Endodermal cell (in vitro differentiated cells): ENCODE results near the gene CRIP2. TPM values are rescaled to one million over a fixed set of nuclear protein-coding genes. Genes with fewer than 3 reads are reported as not detected.

Experiments
- DNase-seq: peaks from one replicate; pipeline ENCODE4 v3.0.0-alpha.2; 2017
- H3K27ac ChIP-seq: 2 replicates; pipeline ENCODE4 v1.5.1; 2013; ENCODE audit warnings: mild to moderate bottlenecking, low read depth, low read length, moderate library complexity
- H3K27me3 ChIP-seq: 2 replicates; pipeline ENCODE4 v1.6.1; 2013; ENCODE audit warnings: mild to moderate bottlenecking, low read length, moderate library complexity; ENCODE audit not compliant: insufficient read depth, control insufficient read depth, poor library complexity, severe bottlenecking
- H3K36me3 ChIP-seq: 2 replicates; pipeline ENCODE4 v1.7.0; 2013; ENCODE audit warnings: mild to moderate bottlenecking, low read length, moderate library complexity; ENCODE audit not compliant: control insufficient read depth, insufficient read depth
- H3K4me1 ChIP-seq: one replicate; pipeline ENCODE4 v1.7.0; 2013; ENCODE audit warnings: low read length; ENCODE audit not compliant: control insufficient read depth, insufficient read depth
- H3K4me3 ChIP-seq: 2 replicates; pipeline ENCODE4 v1.5.1; 2013; ENCODE audit warnings: mild to moderate bottlenecking, low read length, moderate library complexity
- H3K9ac ChIP-seq: 2 replicates; pipeline ENCODE4 v1.6.1; 2013; ENCODE audit warnings: mild to moderate bottlenecking, low read length, moderate library complexity; ENCODE audit not compliant: poor library complexity, severe bottlenecking; ENCODE audit errors: extremely low read depth
- H3K9me3 ChIP-seq: 2 replicates; pipeline ENCODE4 v1.6.1; 2013; ENCODE audit warnings: mild to moderate bottlenecking, low read length, moderate library complexity; ENCODE audit not compliant: control insufficient read depth
- H3K27ac Mint-ChIP-seq: 2 replicates; pipeline ENCODE4 v1.8.0; 2020; ENCODE audit warnings: mixed read lengths
- H3K27me3 Mint-ChIP-seq: 2 replicates; pipeline ENCODE4 v1.8.0; 2021; ENCODE audit warnings: mild to moderate bottlenecking, mixed read lengths; ENCODE audit not compliant: insufficient read depth
- H3K36me3 Mint-ChIP-seq: 2 replicates; pipeline ENCODE4 v1.8.0; 2020; ENCODE audit warnings: low read depth, mixed read lengths
- H3K4me1 Mint-ChIP-seq: 2 replicates; pipeline ENCODE4 v1.8.0; 2020; ENCODE audit warnings: mixed read lengths
- H3K4me3 Mint-ChIP-seq: 2 replicates; pipeline ENCODE4 v1.8.0; 2020; ENCODE audit warnings: mild to moderate bottlenecking, moderate library complexity, mixed read lengths
- H3K9me3 Mint-ChIP-seq: 2 replicates; pipeline ENCODE4 v1.8.0; 2020; ENCODE audit warnings: mild to moderate bottlenecking, mixed read lengths
- WGBS, 2 experiments: methylation state at CpG; one replicate each; pipeline versions ENCODE4 v1.1.5 to v1.1.7; 2013; ENCODE audit warnings: missing lambda C conversion rate in 2 of 2, mixed read lengths in 1 of 2; ENCODE audit not compliant: insufficient coverage in 1 of 2, insufficient read length in 1 of 2; 5-methylcytosine and 5-hydroxymethylcytosine counted together
- total RNA-seq, 2 donors: library from RNA; stranded (reverse); fragmentation: NEBNext Ultra II Directional in 1 of 2; extraction: Animal tissue kit (Norgen Biotek cat#: 25700) in 1 of 2; gene quantifications; 2 replicates in 1 of 2; 3 replicates in 1 of 2; pipeline ENCODE4 v1.2.1, GENCODE V29; 2021
- TF ChIP-seq, protein P1 (sequence below): fragments of 200-600 bp; sonication (generic); conservative IDR thresholded peaks from 2 replicates; pipeline ENCODE4 v1.5.0; 2021; ENCODE audit warnings: antibody characterized with exemption, mild to moderate bottlenecking

The CRIP2 gene
- total RNA-seq, 2 donors from 2014 or later, result 3.9 to 5.3 TPM

GRCh38 chr14:105471823-105472485, 2.7 kb upstream of the CRIP2 start:
- peaks cover 2% of the 10 kb centered on the region for H3K36me3 Mint-ChIP-seq
- Histone ChIP-seq H3K36me3 (peaks cover 9% of the 10 kb centered on the region), H3K4me3 (no peak overlapping the region), H3K4me1 (no peaks in the 10 kb centered on the region), H3K27me3 (peaks cover 23% of the 10 kb centered on the region), H3K9ac (no peak overlapping the region), H3K27ac (peak overlapping the region; percentile 63), H3K9me3 (no peaks in the 10 kb centered on the region)
- DNase-seq, result no peak
- no peak overlapping the region for H3K4me3 Mint-ChIP-seq
- TF ChIP-seq, protein P1, sequence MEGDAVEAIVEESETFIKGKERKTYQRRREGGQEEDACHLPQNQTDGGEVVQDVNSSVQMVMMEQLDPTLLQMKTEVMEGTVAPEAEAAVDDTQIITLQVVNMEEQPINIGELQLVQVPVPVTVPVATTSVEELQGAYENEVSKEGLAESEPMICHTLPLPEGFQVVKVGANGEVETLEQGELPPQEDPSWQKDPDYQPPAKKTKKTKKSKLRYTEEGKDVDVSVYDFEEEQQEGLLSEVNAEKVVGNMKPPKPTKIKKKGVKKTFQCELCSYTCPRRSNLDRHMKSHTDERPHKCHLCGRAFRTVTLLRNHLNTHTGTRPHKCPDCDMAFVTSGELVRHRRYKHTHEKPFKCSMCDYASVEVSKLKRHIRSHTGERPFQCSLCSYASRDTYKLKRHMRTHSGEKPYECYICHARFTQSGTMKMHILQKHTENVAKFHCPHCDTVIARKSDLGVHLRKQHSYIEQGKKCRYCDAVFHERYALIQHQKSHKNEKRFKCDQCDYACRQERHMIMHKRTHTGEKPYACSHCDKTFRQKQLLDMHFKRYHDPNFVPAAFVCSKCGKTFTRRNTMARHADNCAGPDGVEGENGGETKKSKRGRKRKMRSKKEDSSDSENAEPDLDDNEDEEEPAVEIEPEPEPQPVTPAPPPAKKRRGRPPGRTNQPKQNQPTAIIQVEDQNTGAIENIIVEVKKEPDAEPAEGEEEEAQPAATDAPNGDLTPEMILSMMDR, result no peak
- no peaks in the 10 kb centered on the region for H3K4me1 Mint-ChIP-seq
- H3K27ac Mint-ChIP-seq, result no peak overlapping the region
- WGBS, 2 experiments, result 93 to 100% methylated on average over 4 to 8 of the region's 8 CpGs
- H3K9me3 Mint-ChIP-seq, result no peaks in the 10 kb centered on the region
- peaks cover 17% of the 10 kb centered on the region for H3K27me3 Mint-ChIP-seq

DNA sequence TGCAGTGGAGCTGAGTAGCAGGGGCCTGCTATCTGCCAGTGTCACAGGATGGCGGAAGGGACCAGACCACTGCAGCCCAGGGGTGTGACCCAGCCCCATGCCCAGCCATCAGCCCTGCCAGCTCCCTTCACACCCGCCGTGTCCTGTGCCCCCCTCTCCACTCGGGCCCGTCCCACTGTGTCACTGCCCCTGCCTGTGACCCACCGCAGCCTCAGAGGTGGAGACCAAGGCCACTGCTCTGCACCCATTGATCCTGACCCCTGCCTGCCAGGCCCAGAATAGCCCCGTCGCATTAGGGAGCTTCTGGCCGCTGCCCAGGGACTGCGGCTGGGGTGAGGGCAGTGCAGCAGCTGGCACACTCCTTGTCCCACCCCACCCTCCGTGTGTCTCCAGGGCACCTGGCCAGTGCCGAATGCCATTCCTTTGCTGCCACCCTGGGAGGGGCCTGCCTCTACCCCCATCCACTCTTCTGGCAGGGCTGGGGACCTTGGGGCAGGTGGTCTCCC, 2.1 kb upstream of the CRIP2 start:
- TF ChIP-seq, protein P1, result peak; percentile 14
- H3K4me1 ChIP-seq, result no peaks in the 10 kb centered on the region
- Mint-ChIP-seq H3K4me1 (no peaks in the 10 kb centered on the region), H3K9me3 (peaks cover 2% of the 10 kb centered on the region), H3K4me3 (no peak overlapping the region), H3K36me3 (peaks cover 1% of the 10 kb centered on the region), H3K27ac (no peak overlapping the region), H3K27me3 (peaks cover 23% of the 10 kb centered on the region)
- H3K9me3 ChIP-seq, result no peaks in the 10 kb centered on the region
- H3K27ac ChIP-seq, result no peak overlapping the region
- DNase-seq, result no peak
- H3K27me3 ChIP-seq, result peaks cover 29% of the 10 kb centered on the region
- H3K9ac ChIP-seq, result no peak overlapping the region
- peaks cover 9% of the 10 kb centered on the region for H3K36me3 ChIP-seq
- H3K4me3 ChIP-seq, result no peak overlapping the region
- WGBS, 2 experiments, result 92 to 93% methylated on average over 5 to 12 of the region's 12 CpGs

- peaks cover 1% of the 10 kb centered on the region for H3K36me3 Mint-ChIP-seq
- no peak overlapping the region for H3K27ac Mint-ChIP-seq
- WGBS, 2 experiments, result 60 to 69% methylated on average over 4 to 7 of the region's 7 CpGs
- TF ChIP-seq, protein P1, result no peak
- H3K4me3 Mint-ChIP-seq, result no peak overlapping the region
- no peak for DNase-seq
- no peaks in the 10 kb centered on the region for H3K4me1 ChIP-seq
- peaks cover 28% of the 10 kb centered on the region for H3K27me3 Mint-ChIP-seq
- no peak overlapping the region for H3K4me3 ChIP-seq
- H3K9ac ChIP-seq, result no peak overlapping the region
- H3K4me1 Mint-ChIP-seq, result no peaks in the 10 kb centered on the region
- H3K27ac ChIP-seq, result peak overlapping the region; percentile 97
- peaks cover 2% of the 10 kb centered on the region for H3K9me3 Mint-ChIP-seq
- H3K9me3 ChIP-seq, result no peaks in the 10 kb centered on the region
- H3K27me3 ChIP-seq, result peaks cover 35% of the 10 kb centered on the region
- H3K36me3 ChIP-seq, result peaks cover 8% of the 10 kb centered on the region
Observed at GRCh38 chr14:105473033-105473676, 1.5 kb upstream of the CRIP2 start.
